H4 (cell line): ENCODE results near the gene ACMSD. TPM values are rescaled to one million over a fixed set of nuclear protein-coding genes. Genes with fewer than 3 reads are reported as not detected.
"Not testable (repeated sequence)": the region's sequence is repeated elsewhere in the genome, so short reads cannot be mapped to it uniquely, and the experiment has no call there.

ENCODE experiments used
- DNase-seq: peaks from one replicate; pipeline ENCODE4 v3.0.0-alpha.2; 2015; ENCODE audit warnings: low spot score
- total RNA-seq: library from RNA; depleted of rRNA; stranded (reverse); fragments of >200 nt; shearing (Covaris generic); gene quantifications from 2 replicates; pipeline ENCODE4 v1.2.3, GENCODE V29; 2014; rRNA removed

Gene ACMSD
- total RNA-seq, result not detected in 2 replicates

DNA sequence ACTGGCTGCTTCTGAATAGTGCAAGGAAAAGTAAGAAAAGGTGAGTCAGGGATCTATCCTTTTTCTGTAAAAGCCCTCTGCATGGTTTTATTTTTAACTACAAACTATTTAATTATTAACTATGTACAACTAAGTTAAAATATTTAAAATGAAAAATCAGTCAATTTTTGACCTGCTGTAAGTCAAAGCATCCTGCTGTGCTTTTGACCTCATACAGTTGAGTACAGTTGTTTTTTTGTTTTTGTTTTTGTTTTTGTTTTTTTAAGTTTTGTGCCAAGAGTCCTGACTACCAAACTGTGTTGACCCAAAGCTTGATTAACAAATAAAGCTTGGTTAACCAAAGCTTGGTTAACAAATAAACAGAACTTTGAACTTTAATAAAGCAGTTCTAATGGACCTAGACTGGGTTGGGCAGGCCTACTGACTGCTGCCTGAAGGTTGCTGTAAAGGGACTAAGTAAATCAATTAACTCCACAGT lies at the start of gene ACMSD:
Gene ACMSD (plus strand): TSS at position 474 of the 478 bp plus-strand sequence. CDS start 67 bp downstream, outside the sequence.
- DNase-seq, result no peak

DNA sequence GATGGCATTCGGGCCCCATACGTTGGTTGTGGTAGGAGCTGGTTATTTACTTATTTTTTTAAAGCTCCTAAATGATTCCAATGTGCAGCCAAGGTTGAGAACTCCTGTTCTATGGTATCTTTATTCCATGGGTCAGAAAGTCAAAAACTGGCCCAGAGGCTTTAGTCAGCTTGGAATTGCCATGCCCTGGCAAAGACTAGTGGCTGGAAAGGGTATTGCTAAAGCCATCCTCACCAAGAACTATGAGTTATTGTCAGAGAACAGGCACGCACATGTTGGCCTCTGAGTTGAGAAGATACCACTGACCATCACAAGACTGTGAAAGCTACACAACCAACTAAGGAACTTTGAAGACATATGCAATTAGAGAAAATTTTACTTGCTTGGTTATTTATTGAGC lies 47.9 kb upstream of the ACMSD start:
- DNase-seq, result no peak

DNA sequence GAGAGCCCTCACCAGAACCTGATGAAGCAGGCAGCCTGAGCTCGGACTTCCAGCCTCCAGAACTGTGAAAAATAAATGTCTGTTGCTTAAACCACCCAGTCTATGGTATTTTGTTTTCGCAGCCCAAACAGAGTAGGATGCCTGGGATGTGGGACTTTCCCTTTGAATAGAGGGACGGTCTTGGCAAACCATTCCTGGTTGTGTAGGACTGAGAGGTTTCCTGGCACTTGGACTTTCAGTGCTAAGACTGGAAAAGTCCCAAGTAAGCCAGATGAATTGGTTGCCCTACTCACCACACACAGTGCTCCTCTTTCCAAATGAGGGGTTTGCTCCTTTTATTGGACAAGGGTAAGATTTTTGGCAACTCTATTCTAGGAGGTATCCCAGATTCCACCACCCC lies 46.8 kb upstream of the ACMSD start:
- DNase-seq, result no peak

DNA sequence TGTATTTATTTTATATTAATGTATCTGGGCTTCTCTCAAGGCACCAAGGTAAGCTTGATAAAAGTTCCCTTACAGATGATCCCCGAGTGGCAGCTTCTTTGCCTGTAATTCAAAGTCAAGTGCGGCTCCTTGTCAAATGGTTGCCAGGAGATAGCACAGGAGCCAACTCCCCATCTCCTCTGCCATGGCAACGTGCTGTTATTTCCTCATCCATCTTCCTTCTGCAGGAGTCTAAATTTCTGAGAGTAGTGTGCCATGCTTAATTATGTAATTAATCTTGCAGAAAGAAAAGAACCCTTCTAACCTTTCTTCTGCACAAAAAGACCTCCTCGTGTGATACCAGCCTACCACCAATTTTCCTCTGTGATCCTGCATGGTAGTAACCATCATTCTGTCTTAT lies 46.2 kb upstream of the ACMSD start:
- no peak for DNase-seq

- no peak for DNase-seq
Measured at GRCh38 chr2:134795765-134796164, 42.7 kb upstream of the ACMSD start.

DNA sequence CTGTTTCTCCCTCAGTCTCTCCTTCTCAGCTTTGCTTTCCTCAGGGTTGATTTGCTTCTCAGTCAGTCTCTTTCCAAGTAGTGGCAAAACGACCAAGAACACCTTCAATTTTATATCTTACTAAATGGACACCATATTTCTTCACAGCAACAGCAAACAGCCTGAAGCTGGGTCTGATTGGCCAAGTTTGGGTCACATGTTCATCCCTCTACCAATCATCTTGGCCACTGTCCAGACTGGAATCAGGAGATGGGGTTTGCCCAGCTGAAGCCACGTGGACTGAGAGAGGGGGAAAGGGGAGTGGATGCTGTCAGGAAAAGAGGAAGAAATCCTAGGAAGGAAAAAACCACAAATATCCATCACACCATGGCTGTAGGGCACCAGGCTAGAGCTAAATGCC lies 42.0 kb upstream of the ACMSD start:
- DNase-seq, result no peak

DNA sequence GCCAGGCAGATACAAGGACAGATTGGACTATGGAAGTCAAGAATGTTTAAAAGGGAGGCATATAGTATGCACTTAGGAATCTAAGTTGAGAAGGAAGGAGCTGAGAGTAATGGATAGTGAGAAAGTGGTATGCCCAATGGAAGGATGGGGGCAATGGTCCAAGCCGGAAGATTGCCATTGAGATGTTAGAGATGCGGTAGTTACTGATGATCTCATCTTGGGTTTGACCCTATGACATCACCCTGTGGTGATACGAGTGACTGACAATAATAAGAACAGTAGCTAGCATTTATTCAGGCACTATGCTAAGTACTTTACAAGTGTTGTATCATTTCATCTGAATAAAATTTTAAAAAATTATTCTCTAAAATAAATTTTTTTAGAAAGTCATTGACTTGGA lies 38.5 kb upstream of the ACMSD start:
- no peak for DNase-seq

DNA sequence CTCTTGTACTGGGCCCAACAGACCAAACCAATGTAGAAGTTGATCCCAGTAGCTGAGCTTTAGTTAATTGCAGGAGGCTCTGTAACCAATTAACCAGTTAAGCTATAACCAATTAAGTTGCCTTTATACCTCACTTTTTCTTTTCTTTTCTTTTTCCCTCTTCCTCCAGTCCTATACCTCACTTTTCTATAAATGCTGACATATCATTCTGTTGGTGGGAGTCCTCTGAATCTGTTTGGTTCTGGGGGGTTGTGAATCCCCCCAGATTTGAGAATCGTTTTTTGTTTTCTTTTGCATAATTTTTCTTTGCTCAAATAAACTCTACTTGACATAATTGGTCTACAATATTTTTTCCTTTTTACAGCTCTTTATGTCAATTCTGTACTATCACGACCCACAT lies 38.1 kb upstream of the ACMSD start:
- DNase-seq, result no peak

- DNase-seq, result not testable (repeated sequence)
Measured at GRCh38 chr2:134803609-134804405, 34.6 kb upstream of the ACMSD start.

DNA sequence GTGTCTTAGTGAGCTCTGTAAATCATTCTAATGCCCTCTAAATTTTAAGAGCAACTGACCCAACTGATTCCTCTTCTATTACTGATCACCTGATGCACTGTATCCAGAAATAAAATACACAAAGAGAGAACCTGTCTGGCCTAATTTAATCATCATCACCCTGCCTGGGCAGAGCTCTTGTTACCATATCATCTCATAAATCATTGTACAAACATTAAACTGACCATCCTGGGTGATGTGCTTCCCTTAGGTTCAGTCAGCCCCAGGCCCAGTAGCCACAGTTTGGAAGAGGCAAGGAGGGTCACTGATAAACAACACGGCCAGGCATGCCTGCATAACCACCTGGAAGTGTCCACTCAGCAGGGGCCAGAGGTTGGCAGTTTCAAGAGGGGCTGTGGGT lies 22.7 kb upstream of the ACMSD start:
- DNase-seq, result no peak

DNA sequence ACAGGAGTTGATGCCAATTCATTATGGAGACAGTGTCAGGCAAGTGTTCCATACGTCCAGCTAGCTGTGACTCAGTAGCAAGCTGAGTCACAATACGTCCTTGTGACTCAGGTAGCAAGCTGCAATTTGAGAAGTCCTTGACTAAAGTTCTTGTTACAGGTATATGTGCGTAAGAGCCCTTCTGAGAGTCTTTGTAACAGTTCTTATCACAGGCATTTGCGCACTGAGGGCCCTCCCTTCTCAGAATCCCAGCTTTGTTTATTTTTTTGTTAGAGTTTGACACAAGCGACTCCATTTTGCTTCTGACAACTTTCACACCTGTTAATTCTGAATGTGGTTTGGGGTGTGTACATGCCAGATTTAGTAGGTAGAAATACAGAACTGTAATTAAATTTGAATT lies 20.1 kb upstream of the ACMSD start:
- DNase-seq, result no peak

DNA sequence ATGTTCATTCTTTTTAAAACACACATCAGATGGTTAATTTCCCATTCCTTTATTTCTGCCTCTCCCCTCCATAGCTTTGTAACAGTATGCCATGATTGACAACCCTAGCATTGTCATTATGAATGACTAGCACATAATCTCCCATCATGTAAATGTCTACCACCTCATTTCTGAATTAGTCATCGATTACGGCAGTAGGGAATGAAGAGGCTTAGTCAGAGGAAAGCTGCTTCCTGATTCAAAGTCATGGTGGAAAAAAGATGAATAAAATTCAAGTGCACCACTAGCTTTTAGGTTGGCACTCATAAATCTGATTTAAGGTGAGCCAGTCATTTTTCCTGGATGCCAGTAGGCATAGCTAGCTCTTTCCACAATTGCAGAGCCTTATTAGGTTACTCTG lies 19.1 kb upstream of the ACMSD start:
- DNase-seq, result no peak

- no peak for DNase-seq
Measured at GRCh38 chr2:134823431-134823830, 15.0 kb upstream of the ACMSD start.

DNA sequence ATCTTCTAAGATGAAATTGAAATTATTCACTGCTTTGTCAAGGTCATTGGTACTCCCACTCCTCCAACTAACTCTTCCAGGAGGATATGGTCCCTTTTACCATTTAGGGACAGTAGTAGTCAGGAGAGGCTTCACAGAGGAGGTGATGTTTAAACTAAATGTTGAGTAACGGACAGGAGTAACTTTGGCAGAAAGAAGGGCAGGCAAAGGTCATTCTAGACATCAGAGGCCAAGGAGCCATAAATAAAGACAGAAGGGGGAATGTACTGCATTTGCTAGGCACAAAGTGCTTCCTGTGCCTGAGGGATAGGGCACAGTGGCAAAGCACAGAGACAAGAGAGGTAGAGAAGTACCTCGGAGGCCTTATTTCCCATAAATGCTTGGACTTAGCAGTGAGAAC lies 14.6 kb upstream of the ACMSD start:
- DNase-seq, result no peak

DNA sequence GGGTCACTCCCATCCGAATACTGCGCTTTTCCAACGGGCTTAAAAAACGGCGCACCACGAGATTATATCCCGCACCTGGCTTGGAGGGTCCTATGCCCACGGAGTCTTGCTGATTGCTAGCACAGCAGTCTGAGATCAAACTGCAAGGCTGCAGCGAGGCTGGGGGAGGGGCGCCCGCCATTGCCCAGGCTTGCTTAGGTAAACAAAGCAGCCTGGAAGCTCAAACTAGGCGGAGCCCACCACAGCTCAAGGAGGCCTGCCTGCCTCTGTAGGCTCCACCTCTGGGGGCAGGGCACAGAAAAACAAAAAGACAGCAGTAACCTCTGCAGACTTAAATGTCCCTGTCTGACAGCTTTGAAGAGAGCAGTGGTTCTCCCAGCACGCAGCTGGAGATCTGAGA lies 12.7 kb upstream of the ACMSD start:
- DNase-seq, result not testable (repeated sequence)

DNA sequence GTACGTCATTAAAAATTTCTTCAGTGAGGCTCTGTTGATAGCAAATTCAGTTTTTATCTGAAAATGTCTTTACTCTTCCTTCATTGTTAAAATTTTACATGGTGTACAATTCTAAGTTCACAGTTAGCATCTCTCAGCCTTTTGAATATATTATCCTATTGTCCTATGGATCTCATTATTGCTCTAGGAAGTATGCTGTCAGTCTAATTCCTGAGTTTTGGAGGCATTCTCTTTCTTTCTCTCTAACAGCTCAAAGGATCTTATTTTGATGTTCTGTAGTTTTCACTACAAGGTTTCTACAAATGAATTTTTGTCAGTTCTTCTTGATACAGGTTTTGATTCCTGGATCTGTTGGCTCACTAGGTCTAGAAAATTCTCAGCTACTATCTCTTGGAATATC lies 2.9 kb upstream of the ACMSD start:
- DNase-seq, result no peak

GRCh38 chr2:134836986-134837385 lies 1.4 kb upstream of the ACMSD start:
- DNase-seq, result no peak

DNA sequence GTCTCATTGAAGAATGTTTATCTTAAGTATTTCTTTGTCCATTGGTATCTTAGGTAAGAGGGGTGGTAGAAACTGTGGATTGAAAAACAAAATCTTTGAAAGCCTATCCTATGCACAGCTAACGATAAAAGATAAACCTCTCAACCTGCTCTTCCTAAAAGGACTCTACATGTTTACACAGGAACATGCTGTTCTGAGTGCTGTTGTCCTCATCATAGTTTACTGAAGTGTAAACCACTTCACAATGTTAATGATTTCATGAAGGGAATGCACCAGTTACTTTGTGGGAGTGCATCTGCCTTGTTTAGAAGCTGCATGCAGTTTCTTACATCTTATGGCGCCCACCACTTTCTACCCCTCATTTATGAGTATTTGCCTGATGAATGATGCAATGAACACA lies 1.2 kb downstream of the ACMSD start:
- no peak for DNase-seq

DNA sequence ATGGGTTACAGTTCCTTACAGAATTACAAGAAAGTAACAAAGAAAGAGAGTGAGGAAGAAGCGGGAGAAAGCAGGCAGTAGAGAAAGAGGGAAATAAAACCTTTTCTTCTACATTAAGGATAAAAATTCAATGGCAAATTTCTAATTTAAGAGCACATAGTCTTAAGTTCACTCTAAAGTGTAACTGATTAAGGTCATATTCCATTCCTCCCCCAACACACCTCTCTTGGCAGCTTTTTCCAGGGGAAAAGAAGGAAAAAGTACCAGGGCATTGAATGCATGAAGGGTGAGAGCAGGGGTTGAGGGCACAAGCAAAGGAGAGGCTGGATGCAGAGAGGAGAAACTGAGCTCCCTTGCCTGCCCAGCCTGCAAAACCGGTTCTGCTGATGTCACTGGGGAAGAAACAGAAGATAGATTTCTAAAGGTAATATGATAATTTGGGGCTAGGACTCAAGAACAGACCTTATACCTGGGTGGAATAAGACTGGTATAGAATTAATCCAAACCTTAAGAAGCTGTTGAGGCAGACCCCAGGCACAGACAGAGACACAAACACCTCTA lies 4.6 kb downstream of the ACMSD start:
- no peak for DNase-seq

- DNase-seq, result no peak
Measured at GRCh38 chr2:134843968-134844367, 5.6 kb downstream of the ACMSD start.

DNA sequence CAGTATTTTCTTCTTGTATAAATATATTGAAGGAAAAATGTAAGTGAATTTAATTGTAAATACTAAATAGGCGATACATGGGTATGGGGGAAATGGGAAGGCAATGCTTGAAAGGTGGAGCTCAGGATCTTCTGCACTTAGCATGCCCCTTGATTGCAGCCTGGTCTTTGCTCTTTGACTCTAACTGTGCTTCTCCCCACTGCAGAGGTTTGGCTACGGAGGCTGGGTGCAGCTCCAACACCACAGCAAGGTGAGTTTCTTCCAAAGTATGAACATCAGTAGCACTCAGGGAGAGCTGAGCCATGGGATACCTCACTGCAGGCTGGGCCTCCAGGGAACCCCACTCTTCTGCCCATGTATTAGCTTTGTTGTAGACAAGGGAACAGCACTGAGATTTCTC lies 6.6 kb downstream of the ACMSD start:
- DNase-seq, result no peak

- DNase-seq, result peak; percentile 45
Measured at GRCh38 chr2:134845719-134846118, 7.3 kb downstream of the ACMSD start.

- DNase-seq, result no peak
Measured at GRCh38 chr2:134846213-134846612, 7.8 kb downstream of the ACMSD start.

GRCh38 chr2:134847582-134847981 lies 9.2 kb downstream of the ACMSD start:
- DNase-seq, result not testable (repeated sequence)
